Osteocyte (in vitro differentiated cells): ENCODE data around the gene BLMH. TPM values are rescaled to one million over a fixed set of nuclear protein-coding genes. Genes with fewer than 3 reads are reported as not detected.
A peak's percentile ranks its signal among the peaks of the same experiment; 100 is the strongest.

ENCODE experiments used
- DNase-seq: peaks from one replicate; pipeline ENCODE4 v3.0.0; 2021; ENCODE audit warnings: mixed read lengths; ENCODE audit not compliant: unreplicated experiment; ENCODE audit errors: extremely low spot score
- H3K27ac Mint-ChIP-seq: one replicate; pipeline ENCODE4 v1.8.0; 2021; ENCODE audit warnings: mild to moderate bottlenecking, mixed read lengths; ENCODE audit not compliant: unreplicated experiment
- H3K27me3 Mint-ChIP-seq: one replicate; pipeline ENCODE4 v1.8.0; 2021; ENCODE audit warnings: mixed read lengths; ENCODE audit not compliant: unreplicated experiment
- H3K36me3 Mint-ChIP-seq: one replicate; pipeline ENCODE4 v1.8.0; 2021; ENCODE audit warnings: mixed read lengths; ENCODE audit not compliant: unreplicated experiment
- H3K4me1 Mint-ChIP-seq: one replicate; pipeline ENCODE4 v1.8.0; 2021; ENCODE audit warnings: mixed read lengths; ENCODE audit not compliant: unreplicated experiment
- H3K4me3 Mint-ChIP-seq: one replicate; pipeline ENCODE4 v1.8.0; 2021; ENCODE audit warnings: mild to moderate bottlenecking, moderate library complexity, mixed read lengths; ENCODE audit not compliant: unreplicated experiment
- H3K9me3 Mint-ChIP-seq: one replicate; pipeline ENCODE4 v1.8.0; 2021; ENCODE audit warnings: mixed read lengths; ENCODE audit not compliant: unreplicated experiment
- total RNA-seq: library from RNA; stranded (reverse); gene quantifications from 2 replicates; pipeline ENCODE4 v1.2.1, GENCODE V29; 2021
- TF ChIP-seq, protein P1 (sequence below): fragments of 200-600 bp; sonication (generic); IDR thresholded peaks from 2 replicates; pipeline ENCODE4 v1.5.0; 2021; ENCODE audit warnings: antibody characterized with exemption, mild to moderate bottlenecking, moderate library complexity

The BLMH gene
- total RNA-seq, 1 donor from 2014 or later: 67.0 TPM

DNA sequence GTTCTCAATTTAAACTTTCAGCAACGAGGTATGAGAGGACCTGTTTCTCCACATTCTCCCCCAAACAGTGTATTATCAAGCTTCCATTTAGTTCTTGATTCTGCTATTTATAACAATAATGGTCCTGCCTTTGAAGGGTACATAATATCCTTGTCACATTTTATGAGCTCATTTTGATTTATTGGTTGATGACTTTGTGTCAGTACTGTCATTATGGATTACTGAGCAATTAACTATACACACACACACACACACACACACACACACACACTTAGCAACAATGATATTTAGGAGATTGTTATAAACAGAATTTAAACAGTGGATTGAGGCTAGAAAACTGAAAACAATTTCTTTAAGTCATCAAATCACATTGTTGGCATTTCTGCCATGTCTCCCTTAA, 35.1 kb upstream of the BLMH start:
- peaks cover 1% of the 10 kb centered on the region for H3K4me1 Mint-ChIP-seq
- H3K9me3 Mint-ChIP-seq: no peaks in the 10 kb centered on the region
- H3K36me3 Mint-ChIP-seq: no peaks in the 10 kb centered on the region
- no peak for DNase-seq
- H3K27me3 Mint-ChIP-seq: peaks cover 62% of the 10 kb centered on the region
- TF ChIP-seq, protein P1, sequence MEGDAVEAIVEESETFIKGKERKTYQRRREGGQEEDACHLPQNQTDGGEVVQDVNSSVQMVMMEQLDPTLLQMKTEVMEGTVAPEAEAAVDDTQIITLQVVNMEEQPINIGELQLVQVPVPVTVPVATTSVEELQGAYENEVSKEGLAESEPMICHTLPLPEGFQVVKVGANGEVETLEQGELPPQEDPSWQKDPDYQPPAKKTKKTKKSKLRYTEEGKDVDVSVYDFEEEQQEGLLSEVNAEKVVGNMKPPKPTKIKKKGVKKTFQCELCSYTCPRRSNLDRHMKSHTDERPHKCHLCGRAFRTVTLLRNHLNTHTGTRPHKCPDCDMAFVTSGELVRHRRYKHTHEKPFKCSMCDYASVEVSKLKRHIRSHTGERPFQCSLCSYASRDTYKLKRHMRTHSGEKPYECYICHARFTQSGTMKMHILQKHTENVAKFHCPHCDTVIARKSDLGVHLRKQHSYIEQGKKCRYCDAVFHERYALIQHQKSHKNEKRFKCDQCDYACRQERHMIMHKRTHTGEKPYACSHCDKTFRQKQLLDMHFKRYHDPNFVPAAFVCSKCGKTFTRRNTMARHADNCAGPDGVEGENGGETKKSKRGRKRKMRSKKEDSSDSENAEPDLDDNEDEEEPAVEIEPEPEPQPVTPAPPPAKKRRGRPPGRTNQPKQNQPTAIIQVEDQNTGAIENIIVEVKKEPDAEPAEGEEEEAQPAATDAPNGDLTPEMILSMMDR: no peak
- no peak overlapping the region for H3K27ac Mint-ChIP-seq
- no peak overlapping the region for H3K4me3 Mint-ChIP-seq

DNA sequence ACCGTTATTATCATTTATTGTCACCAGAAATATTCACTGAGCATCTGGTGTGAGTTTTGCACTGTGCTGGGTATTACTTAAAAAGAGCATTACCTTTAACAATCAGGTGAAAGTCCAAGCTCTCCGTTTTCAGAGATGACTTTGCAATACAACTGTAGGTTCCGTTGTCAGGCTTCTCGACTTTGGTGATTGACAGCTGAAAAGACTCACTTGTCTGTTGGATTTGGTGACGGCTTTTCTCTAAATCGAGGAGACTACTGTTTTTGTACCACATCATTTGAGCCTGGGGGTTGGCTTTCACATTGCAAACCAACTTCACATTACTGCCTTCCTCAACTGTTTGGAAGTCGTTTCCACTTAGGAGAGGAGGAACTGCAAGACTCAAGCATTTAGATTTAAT, 33.0 kb upstream of the BLMH start:
- TF ChIP-seq, protein P1: no peak
- Mint-ChIP-seq H3K27me3 (peaks cover 56% of the 10 kb centered on the region), H3K27ac (no peak overlapping the region), H3K4me1 (no peaks in the 10 kb centered on the region), H3K9me3 (no peaks in the 10 kb centered on the region), H3K4me3 (no peak overlapping the region), H3K36me3 (no peaks in the 10 kb centered on the region)
- DNase-seq: no peak

DNA sequence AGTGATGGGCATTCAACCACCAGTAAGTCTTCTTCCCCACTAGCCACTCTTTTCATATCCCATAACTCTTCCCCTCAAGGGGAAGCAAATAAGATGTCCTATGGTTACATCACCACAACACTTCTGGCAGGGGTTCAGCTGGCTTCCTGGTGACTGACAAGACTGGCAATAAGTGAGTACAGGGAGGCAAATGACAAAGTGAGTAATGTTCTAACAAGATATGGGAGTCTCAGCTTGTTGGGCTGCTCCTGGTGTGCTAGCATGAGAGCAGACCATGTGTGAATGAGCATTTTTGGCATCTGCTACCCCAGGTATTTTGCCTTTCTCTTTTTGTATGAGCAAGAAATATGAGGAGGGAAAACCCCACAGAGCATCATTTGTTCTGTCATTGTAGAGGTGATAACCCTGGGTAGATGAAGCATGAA, 32.2 kb upstream of the BLMH start:
- Mint-ChIP-seq H3K4me3 (no peak overlapping the region), H3K4me1 (no peaks in the 10 kb centered on the region), H3K9me3 (no peaks in the 10 kb centered on the region), H3K27ac (no peak overlapping the region), H3K36me3 (no peaks in the 10 kb centered on the region), H3K27me3 (peaks cover 53% of the 10 kb centered on the region)
- no peak for DNase-seq
- TF ChIP-seq, protein P1: no peak

DNA sequence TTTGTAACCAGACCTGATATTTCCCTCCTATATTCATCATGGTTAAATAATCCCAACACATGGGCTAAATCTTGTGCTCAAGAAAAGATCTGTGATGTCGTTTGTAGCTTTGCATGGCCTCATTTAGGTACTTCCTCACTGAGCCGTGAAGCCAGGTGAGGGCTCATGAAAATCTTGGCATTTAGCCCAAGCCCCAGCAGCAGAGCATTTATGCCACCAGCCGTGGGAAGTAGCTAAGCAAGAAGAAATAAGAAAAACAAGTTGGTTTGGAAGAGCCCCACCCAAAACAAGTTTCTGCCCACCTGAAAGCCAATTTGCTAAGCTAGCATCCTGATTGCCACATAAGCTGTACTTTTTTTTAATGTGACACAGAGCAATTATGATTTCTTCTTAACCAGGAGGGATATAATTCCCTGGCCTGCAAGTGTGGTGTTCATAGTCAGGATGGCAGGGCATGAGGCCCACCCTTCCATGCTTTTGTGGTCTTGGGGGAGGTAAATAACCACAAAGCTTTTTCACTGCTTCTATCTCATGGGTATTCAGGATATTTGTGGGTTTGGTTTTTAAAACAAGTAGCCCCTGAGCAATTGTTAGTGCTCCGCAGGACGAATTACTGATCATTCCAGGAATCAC, 31.6 kb upstream of the BLMH start:
- TF ChIP-seq, protein P1: no peak
- H3K36me3 Mint-ChIP-seq: no peaks in the 10 kb centered on the region
- H3K4me3 Mint-ChIP-seq: no peak overlapping the region
- no peak overlapping the region for H3K27ac Mint-ChIP-seq
- no peaks in the 10 kb centered on the region for H3K9me3 Mint-ChIP-seq
- peaks cover 53% of the 10 kb centered on the region for H3K27me3 Mint-ChIP-seq
- peak; percentile 44 for DNase-seq
- no peaks in the 10 kb centered on the region for H3K4me1 Mint-ChIP-seq

DNA sequence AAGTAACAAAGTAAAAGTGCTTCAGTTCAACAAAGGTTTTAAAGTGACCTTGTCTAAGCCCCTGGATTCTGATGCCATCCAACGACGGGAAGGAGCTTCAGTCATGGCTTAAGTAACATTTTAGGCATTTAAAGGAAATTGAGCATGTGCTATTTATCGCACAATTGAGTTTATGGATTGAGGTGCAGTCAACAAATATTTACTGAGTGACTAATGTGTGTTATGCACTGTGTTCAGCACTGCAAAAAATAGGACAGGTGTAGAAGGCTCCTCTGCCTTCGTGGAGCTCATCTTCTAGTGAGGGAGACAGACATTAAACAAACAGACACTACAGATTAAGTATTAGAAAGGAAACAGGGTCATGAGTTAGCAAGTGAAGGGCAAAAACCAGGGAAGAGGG, 29.6 kb upstream of the BLMH start:
- H3K9me3 Mint-ChIP-seq: no peaks in the 10 kb centered on the region
- no peak overlapping the region for H3K27ac Mint-ChIP-seq
- no peaks in the 10 kb centered on the region for H3K36me3 Mint-ChIP-seq
- DNase-seq: no peak
- TF ChIP-seq, protein P1: no peak
- H3K4me1 Mint-ChIP-seq: no peaks in the 10 kb centered on the region
- H3K4me3 Mint-ChIP-seq: no peak overlapping the region
- H3K27me3 Mint-ChIP-seq: peaks cover 45% of the 10 kb centered on the region
